ENCODE results near the gene NKTR.

- no peak for TF ChIP-seq CTCF (IDR thresholded peaks at IDR 0.05)
- TF ChIP-seq EP300 (IDR thresholded peaks at IDR 0.05): no peak
- TF ChIP-seq POLR2A (IDR thresholded peaks at IDR 0.05): no peak
- TF ChIP-seq POLR2AphosphoS5 (IDR thresholded peaks at IDR 0.05): no peak
Measured at GRCh38 chr3:42649006-42649405, 48.5 kb downstream of the NKTR start.

Measured in upper lobe of left lung (tissue), 4 donors.